SKM-1 treated with dmso at 0.1 percent for 144 hours (cell line): ENCODE results near the gene PTGIS.

Experiments used
- DNase-seq: peaks from one replicate; lab custom pipeline; 2025; ENCODE audit not compliant: unreplicated experiment; lab: John Stamatoyannopoulos, UW

PTGIS gene

DNA sequence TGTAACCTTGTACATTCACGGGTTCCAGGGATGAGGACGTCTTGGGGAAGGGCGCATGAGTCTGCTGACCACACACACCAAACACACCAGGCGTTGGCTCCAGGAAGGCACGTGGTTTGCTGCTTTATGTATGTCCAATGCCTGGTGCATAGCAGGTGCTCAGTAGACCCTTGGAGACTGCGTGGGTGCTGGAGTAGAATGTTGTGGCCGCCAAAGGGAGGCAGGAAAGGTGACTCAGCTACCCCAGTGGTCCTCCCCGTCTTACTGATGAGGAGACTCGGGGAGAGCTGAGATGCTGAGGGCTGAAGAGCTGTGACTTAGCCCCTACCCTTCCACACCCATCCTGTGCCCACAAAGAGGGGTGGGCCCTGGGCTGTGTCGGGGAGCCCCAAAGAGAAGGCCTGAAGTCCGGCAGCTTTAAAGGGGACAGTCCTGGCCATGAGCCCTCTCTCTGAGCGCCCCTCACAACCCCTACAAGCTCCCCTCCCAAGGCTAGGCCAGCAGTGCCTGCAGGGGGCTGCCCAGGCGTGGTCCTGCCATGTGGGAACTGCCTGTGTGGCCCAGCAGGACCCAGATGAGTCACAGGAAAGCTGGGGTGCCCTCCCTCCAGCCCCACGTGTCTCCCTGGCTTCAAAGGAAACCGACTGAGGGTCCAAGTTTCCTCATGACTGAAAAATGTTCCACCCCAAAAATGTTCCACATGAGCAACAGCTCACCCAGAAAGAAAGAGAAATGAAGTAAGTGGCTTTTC, 28.0 kb upstream of the PTGIS start:
- DNase-seq: no peak

DNA sequence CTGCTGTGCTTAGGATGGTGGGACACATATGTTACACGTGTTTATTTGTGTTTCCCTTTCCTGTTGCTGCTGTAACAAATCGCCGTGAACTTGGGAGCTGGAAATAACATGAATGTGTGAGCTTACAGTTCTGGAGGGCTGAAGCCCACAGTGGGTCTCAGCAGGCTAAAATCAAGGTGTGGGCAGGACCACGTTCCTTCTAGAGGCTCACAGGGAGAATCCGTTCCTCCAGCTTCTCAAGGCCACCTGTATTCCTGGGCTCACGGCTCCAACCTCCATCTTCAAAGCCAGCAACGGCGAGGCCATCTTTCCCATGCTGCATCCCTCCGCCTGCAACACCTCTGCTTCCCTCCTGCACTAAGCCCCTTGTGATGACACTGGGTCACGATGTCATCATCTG, 27.4 kb upstream of the PTGIS start:
- no peak for DNase-seq

DNA sequence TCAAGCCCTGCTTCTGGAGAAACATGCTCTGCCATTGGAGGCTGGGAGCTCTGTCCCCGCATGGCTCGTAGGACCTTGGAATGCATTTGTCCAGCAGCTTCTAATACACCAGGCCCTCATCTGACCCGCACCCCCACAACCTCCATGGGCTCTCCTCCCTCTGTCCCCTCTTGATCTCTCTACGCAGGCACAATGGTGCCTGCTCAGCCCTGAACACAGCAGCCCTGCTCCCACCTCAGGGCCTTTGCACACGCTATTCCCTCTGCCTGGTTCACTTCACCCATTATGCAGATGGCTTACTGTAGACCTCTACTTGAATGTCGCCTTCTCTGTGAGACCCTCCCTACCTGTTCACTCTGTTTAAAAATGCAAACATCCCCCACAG, 27.0 kb upstream of the PTGIS start:
- DNase-seq: no peak

DNA sequence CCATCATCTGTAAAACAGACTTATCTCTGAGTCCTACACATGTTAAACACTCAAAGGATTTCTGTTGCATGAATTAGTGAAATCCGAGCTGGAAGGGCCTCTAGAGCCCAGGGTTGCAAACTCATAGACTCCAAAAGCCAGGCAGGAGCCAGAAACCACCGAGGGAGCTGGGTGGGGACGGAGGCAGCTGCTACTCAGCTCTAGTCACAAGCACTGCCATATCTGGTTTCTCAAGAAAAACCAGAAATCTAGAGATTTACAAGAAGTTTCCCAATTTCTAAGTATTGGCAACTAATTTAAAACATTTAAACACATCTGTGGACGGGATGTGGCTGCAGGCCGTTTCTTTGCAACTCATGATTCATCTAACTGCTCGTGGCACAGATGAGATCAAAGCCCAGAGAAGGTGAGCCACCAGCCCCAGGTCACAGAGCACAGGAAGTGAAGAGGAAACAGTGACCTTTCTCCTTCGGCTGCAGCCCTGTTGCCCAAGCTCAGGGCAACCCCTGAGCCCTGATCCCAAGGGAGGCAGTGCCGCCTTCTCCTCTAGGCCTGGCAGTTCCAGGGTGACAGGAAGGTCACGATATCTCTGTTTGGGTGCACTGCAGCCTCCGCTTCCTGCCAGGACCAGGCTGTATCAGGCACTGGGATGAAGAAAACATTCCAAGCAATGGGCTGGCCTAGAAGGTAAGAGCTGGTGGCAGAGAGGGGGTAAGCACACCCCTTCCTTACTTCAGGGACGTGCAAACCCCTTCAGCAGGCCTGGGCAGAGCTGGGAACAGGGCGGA, 26.4 kb upstream of the PTGIS start:
- DNase-seq: no peak

DNA sequence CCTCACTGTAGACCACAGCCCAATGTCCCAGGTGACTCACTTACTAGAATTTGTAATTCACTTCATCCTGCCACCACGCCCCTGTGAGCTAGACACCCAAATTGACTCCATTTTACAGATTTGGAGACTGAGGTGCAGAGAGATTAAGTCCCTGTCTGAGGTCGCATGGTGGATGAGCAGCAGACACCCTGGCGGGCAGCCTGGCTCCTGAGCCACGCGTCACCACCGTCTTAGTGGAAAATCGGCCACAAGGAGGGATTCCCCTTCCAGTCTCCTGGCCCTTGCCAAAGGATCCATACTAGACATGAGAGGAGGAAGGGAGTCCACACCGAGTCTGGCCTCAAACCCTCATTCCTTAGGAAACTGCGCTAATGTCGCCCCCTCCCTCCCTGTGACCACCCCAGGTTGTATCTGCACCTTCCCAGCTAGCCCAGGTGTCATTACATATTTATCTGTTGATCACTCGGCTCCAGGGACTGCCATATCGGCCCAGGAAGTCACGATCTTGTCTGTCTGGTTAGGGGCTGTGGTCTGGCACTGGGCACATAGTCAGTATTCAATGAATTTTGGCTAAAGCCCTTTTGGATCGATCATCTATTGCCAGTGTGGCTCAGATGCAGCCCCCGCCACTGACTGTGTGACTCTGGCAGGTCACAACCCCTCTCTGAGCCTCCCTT, 25.7 kb upstream of the PTGIS start:
- DNase-seq: no peak

DNA sequence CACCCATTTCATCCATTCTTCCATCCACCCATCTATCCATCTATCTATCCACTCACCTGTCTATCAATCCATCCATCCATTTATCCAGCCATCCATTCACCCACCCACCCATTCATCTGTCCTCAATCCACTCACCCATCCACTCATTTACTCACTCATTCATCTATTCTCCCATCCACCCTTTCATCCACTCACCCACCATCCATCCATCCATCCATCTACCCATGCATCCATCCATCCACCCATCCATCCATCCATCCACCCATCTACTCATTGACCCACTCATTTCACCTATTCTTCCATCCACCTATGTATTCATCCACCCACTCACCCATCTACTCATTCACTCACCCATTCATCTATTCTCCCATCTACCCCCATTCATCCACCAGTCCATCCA, 24.2 kb upstream of the PTGIS start:
- no peak for DNase-seq

DNA sequence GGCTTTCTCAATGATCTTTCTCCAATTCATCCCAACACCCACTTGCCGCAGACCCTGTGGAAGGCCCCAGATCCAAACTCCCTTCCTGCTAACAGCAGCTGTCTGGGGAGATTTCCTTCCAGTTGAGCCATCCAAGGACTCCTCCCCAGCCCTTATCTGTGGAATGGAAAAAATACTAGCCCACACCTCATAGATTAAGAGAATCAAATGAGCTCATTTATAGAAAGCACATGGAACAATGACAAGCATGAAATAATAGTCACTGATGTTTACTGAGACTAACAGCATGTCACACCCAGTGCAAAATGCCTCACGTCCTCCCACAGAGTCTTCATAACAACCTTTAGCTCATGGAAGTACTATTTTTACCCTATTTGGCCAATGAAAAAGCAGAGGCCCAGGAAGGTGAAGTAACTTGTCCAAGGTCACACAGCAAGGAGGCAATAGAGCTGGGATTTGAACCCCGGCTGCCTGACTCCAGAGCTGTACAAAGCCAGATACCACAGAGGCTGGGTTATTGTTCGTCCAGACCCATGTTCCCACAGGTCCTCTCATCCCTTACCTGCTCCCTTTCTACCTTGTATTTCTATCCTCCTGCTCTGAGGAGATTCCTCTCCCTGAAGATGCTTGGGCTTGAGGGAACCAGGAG, 23.4 kb upstream of the PTGIS start:
- DNase-seq: no peak

DNA sequence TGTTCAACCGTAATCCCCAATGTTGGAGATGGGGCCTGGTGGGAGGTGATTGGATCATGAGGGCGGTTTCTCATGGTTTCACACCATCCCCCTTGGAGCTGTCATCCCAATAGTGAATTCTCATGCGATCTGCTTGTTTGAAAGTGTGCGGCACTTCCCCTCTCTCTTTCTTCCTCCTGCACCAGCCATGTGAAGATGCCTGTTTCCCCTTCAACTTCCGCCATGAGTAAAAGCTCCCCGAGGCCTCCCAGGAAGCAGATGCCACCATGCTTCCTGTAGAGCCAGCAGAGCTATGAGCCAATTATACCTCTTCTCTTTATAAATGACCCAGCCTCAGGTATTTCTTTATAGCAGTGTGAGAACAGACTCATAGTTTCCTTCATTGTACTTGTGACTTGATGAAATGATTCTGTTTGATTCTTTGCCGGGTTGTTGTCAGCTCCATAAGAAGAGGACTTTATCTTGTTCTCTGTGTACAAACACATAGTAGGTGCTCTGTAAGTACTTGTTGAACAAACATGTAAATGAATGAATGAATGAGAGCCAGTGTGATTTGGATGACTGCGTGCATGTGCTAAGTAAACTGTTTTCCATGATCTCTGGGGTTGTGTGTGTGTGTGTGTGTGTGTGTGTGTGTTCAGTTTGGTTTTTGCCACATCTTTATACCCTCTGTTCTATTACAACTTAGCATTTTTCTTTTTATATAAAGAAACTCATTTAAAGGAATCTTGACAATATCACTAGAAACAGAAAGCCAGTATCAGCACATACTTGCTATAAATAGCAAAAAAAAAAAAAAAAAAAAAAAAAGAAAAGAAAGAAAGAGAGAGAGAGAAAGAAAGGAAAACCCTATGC, 22.5 kb upstream of the PTGIS start:
- no peak for DNase-seq

DNA sequence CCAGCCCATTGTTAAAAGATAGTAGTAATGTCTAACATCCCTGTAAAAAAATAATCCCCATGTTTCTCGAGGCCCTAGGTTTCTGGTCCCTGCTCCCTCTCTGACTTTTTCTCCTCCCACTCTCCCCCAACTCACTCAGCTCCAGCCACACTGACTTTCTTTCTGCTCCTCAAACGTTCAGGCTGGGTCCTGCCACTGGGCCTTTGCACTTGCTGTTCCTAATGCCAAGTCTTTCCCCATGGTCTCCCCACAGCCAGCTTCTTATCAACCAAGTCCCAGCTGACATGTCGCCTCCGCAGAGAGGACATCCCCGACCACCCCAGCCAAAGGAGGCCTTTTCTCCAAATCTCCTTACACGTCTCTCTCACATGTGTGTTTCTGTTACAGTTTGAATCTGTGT, 21.8 kb upstream of the PTGIS start:
- no peak for DNase-seq

DNA sequence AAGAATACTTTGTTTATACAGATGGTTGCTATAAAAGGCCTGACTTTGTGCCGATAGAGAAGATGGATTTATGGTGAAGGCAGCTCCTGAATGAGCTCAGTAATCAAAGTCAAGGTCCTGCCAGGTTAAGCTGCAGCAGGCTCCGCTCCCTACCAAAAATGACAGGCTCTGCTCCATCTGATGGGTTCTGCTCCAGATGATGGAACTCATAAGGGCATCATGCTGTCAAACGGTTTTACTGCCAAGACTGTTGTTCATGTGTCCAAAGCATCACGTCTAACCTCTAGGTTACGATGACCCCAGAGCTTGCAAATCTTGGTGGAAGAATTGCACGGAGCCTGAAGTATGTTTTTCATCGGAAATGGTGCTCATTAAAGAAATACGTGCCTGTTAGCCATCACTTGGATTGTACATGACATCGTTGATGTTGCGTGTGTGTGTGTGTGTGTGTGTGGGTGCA, 19.2 kb upstream of the PTGIS start:
- DNase-seq: no peak

DNA sequence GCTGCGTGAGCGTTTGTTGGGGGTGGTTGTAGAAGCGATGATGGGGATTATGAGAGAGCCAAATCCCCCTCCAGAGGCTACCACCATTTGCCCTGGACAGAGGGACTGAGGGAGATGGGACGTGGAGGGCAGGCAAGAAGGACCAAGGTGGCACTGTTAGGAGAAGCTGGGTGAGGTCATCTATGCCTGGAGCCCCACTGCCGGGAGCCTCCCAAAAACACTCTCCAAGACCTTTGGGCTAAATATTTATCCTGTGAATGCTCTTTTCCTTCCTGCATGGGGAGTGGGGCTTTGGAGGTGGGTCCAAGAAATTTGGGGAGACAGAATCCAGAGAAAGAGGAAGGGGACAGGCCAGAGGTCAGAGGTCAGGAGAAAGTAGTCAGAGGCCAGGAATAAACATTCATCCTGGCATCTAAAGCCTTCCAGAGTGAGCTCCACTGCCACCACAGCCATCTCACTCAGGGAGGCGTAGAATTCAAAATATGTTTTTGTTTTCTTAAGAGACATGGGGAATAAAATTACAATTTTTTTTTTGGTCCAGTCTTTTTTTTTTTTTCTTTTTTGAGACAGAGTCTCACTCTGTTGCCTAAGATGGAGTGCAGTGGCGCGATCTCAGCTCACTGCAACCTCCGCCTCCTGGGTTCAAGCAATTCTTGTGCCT, 17.8 kb upstream of the PTGIS start:
- DNase-seq: no peak

DNA sequence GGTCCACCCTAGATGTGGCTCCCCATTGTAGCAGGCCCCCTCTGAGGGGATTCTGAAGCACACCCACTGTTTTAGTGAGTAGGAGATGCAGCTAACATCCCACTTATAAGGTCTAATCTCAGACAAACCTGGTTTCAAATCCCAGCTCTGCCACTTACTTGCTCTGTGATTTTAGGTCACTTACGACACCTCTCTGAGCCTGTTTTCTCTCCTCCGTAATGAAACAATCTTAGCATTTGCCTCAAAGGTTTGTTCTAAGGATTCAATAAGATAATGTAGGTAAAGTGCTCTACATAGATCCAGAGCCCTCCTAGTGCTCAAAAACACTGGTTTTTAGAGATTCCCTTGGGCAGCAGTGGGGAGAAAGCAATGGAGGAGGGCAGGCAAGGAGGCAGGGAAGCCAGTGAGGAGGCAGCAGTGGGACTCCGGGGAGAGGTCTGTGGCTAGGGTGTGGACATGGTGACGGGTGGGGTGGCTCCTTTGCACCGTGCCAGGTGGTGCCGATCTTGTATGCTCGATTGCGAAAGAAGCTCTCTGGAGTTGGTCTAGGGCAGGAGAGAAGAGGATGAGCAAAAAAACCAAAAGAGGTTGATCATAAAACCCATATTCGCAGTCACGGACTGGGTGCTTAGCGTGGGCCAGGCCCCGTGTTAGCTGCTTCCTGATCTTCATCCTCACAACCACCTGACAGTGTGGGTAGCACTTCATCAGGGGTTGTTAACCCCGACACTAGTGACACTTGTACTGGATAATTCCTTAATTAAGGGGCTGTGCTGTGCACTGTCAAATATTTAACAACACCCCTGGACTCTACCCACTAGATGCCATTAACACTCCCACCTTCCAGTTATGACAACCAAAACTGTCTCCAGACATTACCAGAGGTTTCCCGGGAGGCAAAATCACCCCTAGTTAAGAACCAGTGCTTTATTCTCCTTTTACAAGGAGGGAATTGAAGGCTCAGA, 16.8 kb upstream of the PTGIS start:
- no peak for DNase-seq

DNA sequence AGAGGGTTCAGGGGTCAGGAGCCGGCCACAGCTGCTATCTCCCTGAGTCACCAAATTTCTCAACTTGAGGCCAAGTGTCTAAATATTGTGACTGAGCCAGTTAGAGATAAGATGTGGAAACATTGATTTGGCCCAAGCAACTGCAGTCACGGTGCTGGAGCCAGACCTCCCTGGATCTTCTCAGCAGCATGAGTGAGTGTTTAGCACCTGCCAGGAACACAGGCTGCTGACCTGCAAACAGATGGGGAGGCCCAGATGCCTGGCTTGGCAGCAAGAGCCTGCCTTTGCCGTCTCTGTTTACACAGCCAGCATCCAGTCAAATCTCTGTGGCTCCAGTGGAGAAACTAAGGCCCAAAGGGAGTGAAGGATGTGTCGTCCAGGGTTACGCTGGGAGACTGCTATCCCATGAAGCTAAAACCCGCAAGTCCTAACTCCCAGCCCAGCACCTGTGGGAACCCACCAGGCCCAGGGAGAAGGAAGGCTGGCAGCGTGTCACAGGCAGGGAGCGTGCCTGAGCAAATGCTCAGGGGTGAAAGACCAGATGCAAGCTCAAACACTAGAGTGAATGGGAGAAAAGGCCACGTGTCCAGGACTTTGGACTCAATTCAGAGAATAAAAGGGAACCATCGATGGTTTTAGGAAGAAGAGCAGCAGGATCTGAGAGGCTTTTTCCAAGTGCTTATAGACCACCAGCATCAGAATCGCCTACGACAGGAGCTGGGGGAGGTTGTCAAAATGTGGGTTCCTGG, 15.9 kb upstream of the PTGIS start:
- peak; percentile 73 for DNase-seq

DNA sequence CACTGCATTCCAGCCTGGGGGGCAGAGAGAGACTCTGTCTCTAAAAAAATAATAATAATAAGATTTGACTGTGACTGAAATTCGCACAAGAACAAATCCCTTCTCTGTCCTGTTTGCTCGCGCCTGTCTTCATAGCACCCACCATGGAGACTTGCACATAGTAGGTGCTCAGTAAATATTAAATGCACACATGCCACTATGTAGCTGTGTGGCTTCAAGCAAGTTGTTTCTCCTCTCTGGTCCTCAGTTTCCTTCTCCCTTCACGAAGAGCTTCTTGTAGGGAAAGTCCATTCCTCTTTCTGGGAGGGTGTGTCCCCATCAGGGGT, 15.4 kb upstream of the PTGIS start:
- no peak for DNase-seq

DNA sequence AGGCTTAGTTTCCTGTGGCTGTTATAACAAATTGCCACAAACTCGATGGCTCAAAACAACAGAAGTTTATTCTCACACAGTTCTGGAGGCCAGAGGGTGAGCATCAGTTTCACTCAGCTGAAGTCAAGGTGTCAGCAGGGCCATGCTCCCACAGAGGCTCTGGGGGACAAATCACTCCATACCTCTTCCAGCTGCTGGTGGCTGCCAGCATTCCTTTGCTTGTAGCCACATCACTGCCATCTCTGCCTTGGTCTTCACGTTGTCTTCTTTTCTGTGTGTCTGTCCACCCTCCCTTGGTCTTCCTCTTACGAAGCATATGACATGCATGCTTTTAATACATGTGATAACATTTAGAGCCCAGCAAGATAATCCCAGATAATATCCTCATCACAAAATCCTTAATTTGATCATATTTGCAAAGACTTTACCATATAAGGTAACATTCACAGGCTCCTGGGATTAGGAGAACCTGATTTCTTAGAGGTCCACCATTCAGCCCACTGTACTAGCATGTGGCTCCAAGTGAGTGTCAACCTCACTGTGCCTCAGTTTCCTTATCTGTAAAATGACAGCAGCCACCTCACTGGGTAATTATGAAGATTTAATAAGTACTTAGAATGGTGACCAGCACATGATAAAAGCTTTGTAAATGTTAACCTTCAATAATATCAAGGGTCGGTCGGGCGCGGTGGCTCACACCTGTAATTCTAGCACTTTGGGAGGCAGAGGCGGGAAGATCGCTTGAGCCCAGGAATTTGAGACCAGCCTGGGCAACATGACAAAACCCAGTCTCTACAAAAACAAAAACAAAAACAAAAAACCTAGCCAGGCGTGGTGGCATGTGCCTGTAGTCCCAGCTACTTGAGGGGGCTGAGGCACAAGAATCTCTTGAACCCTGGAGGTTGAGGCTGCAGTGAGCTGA, 14.7 kb upstream of the PTGIS start:
- DNase-seq: no peak

DNA sequence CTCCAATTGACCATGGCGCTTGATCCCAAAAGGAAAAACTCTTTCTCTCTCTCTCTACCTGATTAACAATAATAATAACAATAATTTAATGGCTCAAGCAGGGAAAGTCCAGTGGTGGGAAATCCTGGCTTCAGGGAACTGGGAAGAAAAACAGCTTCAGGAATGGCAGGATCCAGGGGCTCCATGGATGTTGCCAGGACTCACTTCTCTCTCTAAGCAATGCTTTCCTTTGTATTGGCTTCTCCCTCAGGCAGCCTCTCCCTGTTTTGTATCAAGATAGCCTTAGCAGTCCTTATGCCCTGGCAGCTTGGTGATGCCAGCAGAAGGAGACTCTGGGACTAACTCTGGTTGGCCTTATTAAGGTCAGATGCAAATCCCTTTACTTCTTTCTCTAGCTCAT, 13.5 kb upstream of the PTGIS start:
- DNase-seq: no peak

DNA sequence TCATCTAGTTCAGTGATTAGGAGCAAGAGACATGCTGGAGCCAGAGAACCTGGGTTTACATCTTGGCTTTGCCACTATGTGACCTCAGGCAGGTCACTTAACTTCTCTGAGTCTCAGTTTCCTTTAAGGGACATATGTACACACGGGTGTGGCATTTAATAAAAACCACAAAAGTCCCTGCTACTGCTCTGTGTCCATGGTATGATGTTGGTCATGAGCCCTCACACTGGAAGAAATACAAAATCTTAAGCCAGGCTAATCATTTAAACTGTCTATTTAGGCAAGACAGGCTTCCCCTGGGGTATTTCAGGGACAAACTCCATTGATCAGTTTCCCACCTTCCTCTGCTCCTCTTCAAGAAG, 12.9 kb upstream of the PTGIS start:
- no peak for DNase-seq
